Neural crest cell (in vitro differentiated cells): Measurements from ENCODE around the gene RSPRY1. TPM values are rescaled to one million over a fixed set of nuclear protein-coding genes. Genes with fewer than 3 reads are reported as not detected.

Experiments used
- DNase-seq: peaks from one replicate; pipeline ENCODE4 v3.0.0; 2021; ENCODE audit warnings: low read depth, mixed read lengths, low spot score
- H3K27ac Mint-ChIP-seq: one replicate; pipeline ENCODE4 v1.8.0; 2021; ENCODE audit warnings: mild to moderate bottlenecking, mixed read lengths; ENCODE audit not compliant: unreplicated experiment
- H3K27me3 Mint-ChIP-seq: 2 replicates; pipeline ENCODE4 v1.8.0; 2021; ENCODE audit warnings: low read depth, mild to moderate bottlenecking, mixed read lengths
- H3K36me3 Mint-ChIP-seq: 2 replicates; pipeline ENCODE4 v1.8.0; 2021; ENCODE audit warnings: low read depth, mild to moderate bottlenecking, mixed read lengths
- H3K4me1 Mint-ChIP-seq: 2 replicates; pipeline ENCODE4 v1.8.0; 2021; ENCODE audit warnings: mixed read lengths
- H3K4me3 Mint-ChIP-seq: one replicate; pipeline ENCODE4 v1.8.0; 2021; ENCODE audit warnings: mild to moderate bottlenecking, mixed read lengths
- H3K9me3 Mint-ChIP-seq: 2 replicates; pipeline ENCODE4 v1.8.0; 2021; ENCODE audit warnings: mixed read lengths
- CTCF ChIP-seq: fragments of 200-600 bp; sonication (generic); conservative IDR thresholded peaks from 2 replicates; pipeline ENCODE4 v1.5.0; 2021; ENCODE audit warnings: antibody characterized with exemption, mild to moderate bottlenecking
- total RNA-seq: library from RNA; stranded (reverse); gene quantifications from 2 replicates; pipeline ENCODE4 v1.2.1, GENCODE V29; 2021

Gene RSPRY1
- total RNA-seq, 1 donor from 2014 or later: 53.4 TPM

GRCh38 chr16:57149391-57149790 lies 36.7 kb upstream of the RSPRY1 start:
- Mint-ChIP-seq H3K9me3 (no peaks in the 10 kb centered on the region), H3K4me1 (peaks cover 43% of the 10 kb centered on the region), H3K36me3 (peaks cover 5% of the 10 kb centered on the region), H3K4me3 (no peak overlapping the region), H3K27ac (no peak overlapping the region), H3K27me3 (peaks cover 4% of the 10 kb centered on the region)
- DNase-seq: no peak
- TF ChIP-seq CTCF: no peak

GRCh38 chr16:57150682-57151330 lies 35.3 kb upstream of the RSPRY1 start:
- H3K4me3 Mint-ChIP-seq: no peak overlapping the region
- H3K27me3 Mint-ChIP-seq: no peaks in the 10 kb centered on the region
- no peak overlapping the region for H3K27ac Mint-ChIP-seq
- DNase-seq: no peak
- H3K4me1 Mint-ChIP-seq: peaks cover 32% of the 10 kb centered on the region
- H3K36me3 Mint-ChIP-seq: peaks cover 5% of the 10 kb centered on the region
- TF ChIP-seq CTCF: no peak
- no peaks in the 10 kb centered on the region for H3K9me3 Mint-ChIP-seq

- peaks cover 29% of the 10 kb centered on the region for H3K4me1 Mint-ChIP-seq
These were observed 34.8 kb upstream of the RSPRY1 start for GRCh38 chr16:57151369-57151768.

GRCh38 chr16:57152096-57153093 lies 33.7 kb upstream of the RSPRY1 start:
- H3K27ac Mint-ChIP-seq: no peak overlapping the region
- H3K9me3 Mint-ChIP-seq: no peaks in the 10 kb centered on the region
- H3K4me3 Mint-ChIP-seq: no peak overlapping the region
- H3K36me3 Mint-ChIP-seq: peaks cover 9% of the 10 kb centered on the region
- H3K27me3 Mint-ChIP-seq: no peaks in the 10 kb centered on the region
- TF ChIP-seq CTCF: no peak
- peaks cover 18% of the 10 kb centered on the region for H3K4me1 Mint-ChIP-seq
- DNase-seq: no peak

More at GRCh38 chr16:57151369-57151768, 34.8 kb upstream of the RSPRY1 start:
- TF ChIP-seq CTCF: no peak
- H3K36me3 Mint-ChIP-seq: peaks cover 5% of the 10 kb centered on the region
- H3K27me3 Mint-ChIP-seq: no peaks in the 10 kb centered on the region
- no peaks in the 10 kb centered on the region for H3K9me3 Mint-ChIP-seq
- DNase-seq: no peak
- no peak overlapping the region for H3K27ac Mint-ChIP-seq
- H3K4me3 Mint-ChIP-seq: no peak overlapping the region

- Mint-ChIP-seq H3K27ac (no peak overlapping the region), H3K4me1 (peaks cover 4% of the 10 kb centered on the region), H3K4me3 (no peak overlapping the region), H3K9me3 (no peaks in the 10 kb centered on the region), H3K36me3 (peaks cover 12% of the 10 kb centered on the region), H3K27me3 (no peaks in the 10 kb centered on the region)
- TF ChIP-seq CTCF: no peak
- no peak for DNase-seq
These were observed 32.3 kb upstream of the RSPRY1 start for GRCh38 chr16:57153841-57154240.
